HG02885 (cell line): ENCODE measurements around the gene SLC25A12.
A peak's percentile ranks its signal among the peaks of the same experiment; 100 is the strongest.

ENCODE experiments used
- ATAC-seq: cut with Tn5 transposase; IDR thresholded peaks from one replicate; pipeline ENCODE4 v1.9.1; 2021; ENCODE audit warnings: mild to moderate bottlenecking; ENCODE audit not compliant: unreplicated experiment, poor library complexity

The SLC25A12 gene

DNA sequence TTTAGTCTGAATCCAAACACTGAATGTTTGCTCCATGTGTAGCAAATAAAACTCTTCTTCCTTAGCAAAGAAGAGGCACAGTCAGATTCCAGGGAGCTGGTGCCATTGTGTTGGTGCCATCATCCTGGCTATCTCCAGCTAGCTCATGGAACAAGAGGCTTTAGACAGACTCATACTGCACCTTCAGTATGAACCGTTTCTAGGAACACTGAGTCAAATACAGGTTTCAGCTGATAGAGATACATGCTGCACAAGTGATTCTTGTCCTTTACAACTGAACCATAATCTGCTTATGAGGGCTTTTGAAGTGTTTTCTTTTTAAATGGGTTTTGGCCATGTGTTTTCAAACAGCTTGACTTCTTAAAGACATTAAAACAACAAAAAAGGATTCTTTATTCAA lies 148.9 kb downstream of the SLC25A12 start:
- no peak for ATAC-seq

DNA sequence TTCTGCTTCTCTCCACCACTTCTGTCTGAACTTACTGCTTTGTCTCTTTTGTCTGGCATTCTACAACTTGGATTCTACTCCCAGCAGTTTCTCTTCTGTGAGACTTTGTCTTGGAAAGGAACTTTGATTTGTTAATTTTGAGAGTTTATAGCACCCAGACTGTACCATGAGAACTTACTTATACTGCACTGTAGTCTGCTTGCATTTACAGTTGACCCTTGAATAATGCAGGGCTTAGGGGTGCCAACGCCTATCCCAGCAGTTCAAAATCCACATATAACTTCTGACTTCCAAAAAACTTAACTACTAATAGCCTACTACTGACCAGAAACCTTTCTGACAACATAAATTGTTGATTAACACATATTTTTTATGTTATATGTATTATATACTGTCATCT lies 151.3 kb downstream of the SLC25A12 start:
- ATAC-seq, result no peak

DNA sequence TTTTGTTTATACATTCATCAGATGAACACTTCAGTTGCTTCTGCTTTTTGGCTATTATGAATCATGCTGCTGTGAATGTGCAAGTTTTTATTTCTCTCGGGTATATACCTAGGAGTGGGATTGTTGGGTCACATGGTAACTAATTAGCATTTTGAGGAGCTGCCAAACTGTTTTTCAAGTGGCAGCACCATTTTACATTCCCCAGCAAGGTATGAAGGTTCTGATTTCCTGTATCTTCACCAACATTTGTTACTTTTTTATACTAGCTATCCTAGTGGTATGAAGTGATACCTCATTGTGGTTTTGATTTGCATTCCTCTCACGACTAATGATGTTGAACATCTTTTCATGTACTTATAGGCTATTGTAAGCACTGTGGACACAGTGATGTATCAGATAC lies 152.9 kb downstream of the SLC25A12 start:
- ATAC-seq, result peak; percentile 59

DNA sequence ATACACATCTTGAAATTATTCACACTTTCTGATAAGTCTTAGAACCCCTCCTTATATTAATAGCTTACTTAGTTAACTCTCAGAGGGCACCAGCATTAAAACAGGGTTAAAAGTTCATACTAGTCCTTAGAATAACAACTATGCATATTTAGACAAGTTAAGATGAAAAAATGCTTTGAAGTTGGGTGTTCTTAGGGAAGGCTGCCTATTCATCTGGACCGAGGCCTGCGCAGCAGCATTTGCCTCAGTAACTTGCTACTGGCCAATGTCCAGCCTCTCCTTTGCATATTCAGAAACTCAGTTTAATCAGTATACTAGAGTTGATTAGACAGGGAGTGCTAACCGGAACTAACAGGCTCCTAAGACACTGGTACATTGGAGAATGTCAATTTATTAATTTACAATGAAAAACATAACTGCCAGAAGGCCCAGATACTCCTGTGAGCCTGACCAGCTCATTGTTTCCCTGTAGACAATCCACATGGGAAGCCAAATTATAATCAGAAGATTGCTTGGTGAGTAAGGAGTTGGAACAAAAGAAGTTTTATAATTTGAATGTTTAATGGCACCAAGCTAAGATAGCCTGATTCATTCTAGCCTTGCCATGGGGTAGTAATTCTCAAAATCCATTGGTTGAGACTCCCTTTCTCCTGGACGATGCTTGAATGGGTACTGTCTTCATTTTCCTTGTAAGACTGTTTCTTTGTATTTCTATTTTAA lies 157.9 kb downstream of the SLC25A12 start:
- no peak for ATAC-seq
